Caco-2 (cell line): ENCODE results near the gene VN1R5. TPM values are rescaled to one million over a fixed set of nuclear protein-coding genes. Genes with fewer than 3 reads are reported as not detected.

Source experiments
- BruUV-seq: library from RNA; stranded (reverse); fragments of 400-500 nt; replicated peaks from 2 replicates; lab custom pipeline; 2021; lab: Mats Ljungman, UMichigan
- CTCF ChIA-PET: fragments of 300-600 bp; sonication (Branson Sonifier 250); formaldehyde crosslinking; loops from one replicate; lab custom pipeline; 2022; ENCODE audit warnings: antibody characterized with exemption; lab: Charles Lee
- POLR2A ChIA-PET: fragments of 300-600 bp; sonication (Branson Sonifier 250); formaldehyde crosslinking; loops from one replicate; lab custom pipeline; 2022; ENCODE audit warnings: antibody characterized with exemption; lab: Charles Lee
- DNase-seq, 2 experiments: peaks; one replicate each; pipeline versions ENCODE4 v3.0.0 to v3.0.0-alpha.2; 2020 to 2022
- H3K27me3 ChIP-seq: replicated peaks from 2 replicates; pipeline ENCODE4 v1.6.0; 2011; ENCODE audit warnings: low read length; ENCODE audit not compliant: control insufficient read depth, insufficient read depth
- H3K36me3 ChIP-seq: 2 replicates; pipeline ENCODE4 v1.5.1; 2011; ENCODE audit warnings: low read length; ENCODE audit not compliant: control insufficient read depth, insufficient read depth
- H3K4me1 ChIP-seq: fragments of 250-450 bp; sonication (Bioruptor Pico); 2 replicates; pipeline ENCODE4 v1.5.1; 2020; ENCODE audit warnings: mild to moderate bottlenecking
- H3K4me3 ChIP-seq: 2 replicates; pipeline ENCODE4 v1.5.1; 2011; ENCODE audit warnings: low read depth, mild to moderate bottlenecking, control low read depth, low read length
- H3K9me3 ChIP-seq: fragments of 250-450 bp; sonication (Bioruptor Pico); 2 replicates; pipeline ENCODE4 v1.5.1; 2020; ENCODE audit warnings: mild to moderate bottlenecking, moderate library complexity
- H3K27ac Mint-ChIP-seq: one replicate; pipeline ENCODE4 v1.8.0; 2022; ENCODE audit warnings: mixed read lengths; ENCODE audit not compliant: unreplicated experiment
- H3K27me3 Mint-ChIP-seq: one replicate; pipeline ENCODE4 v1.8.0; 2022; ENCODE audit warnings: mixed read lengths; ENCODE audit not compliant: insufficient read depth, unreplicated experiment
- H3K36me3 Mint-ChIP-seq: one replicate; pipeline ENCODE4 v1.8.0; 2022; ENCODE audit warnings: mild to moderate bottlenecking, mixed read lengths; ENCODE audit not compliant: insufficient read depth, unreplicated experiment
- H3K4me1 Mint-ChIP-seq: one replicate; pipeline ENCODE4 v1.8.0; 2022; ENCODE audit warnings: low read depth, mixed read lengths; ENCODE audit not compliant: unreplicated experiment
- H3K4me3 Mint-ChIP-seq: one replicate; pipeline ENCODE4 v1.8.0; 2022; ENCODE audit warnings: mild to moderate bottlenecking, moderate library complexity, mixed read lengths; ENCODE audit not compliant: unreplicated experiment
- H3K9me3 Mint-ChIP-seq: one replicate; pipeline ENCODE4 v1.8.0; 2022; ENCODE audit warnings: mixed read lengths; ENCODE audit not compliant: unreplicated experiment
- CTCF ChIP-seq, 2 experiments: fragments of 200-600 bp in 1 of 2; IDR thresholded peaks; 1 replicate in 1 of 2; 2 replicates in 1 of 2; pipeline versions ENCODE4 v1.5.1 to v1.8.0; 2011 to 2022; ENCODE audit warnings: antibody characterized with exemption in 1 of 2, control low read depth in 1 of 2, inconsistent platforms in 1 of 2, low read depth in 1 of 2, low read length in 1 of 2, mild to moderate bottlenecking in 1 of 2, moderate library complexity in 1 of 2; ENCODE audit not compliant: insufficient read depth in 1 of 2, severe bottlenecking in 1 of 2, unreplicated experiment in 1 of 2
- intact Hi-C: fragments of 100-400 bp; cut with micrococcal nuclease; formaldehyde crosslinking; loops from one replicate; pipeline ENCODE4 v1.10.0; 2022; ENCODE audit not compliant: unreplicated experiment
- total RNA-seq: library from RNA; stranded (reverse); gene quantifications from 2 replicates; pipeline ENCODE4 v1.2.3, GENCODE V29; 2022

The VN1R5 gene
- total RNA-seq, 1 experiment from 2014 or later, result not detected

- Mint-ChIP-seq H3K27me3 (peaks cover 9% of the 10 kb centered on the region), H3K27ac (no peak overlapping the region), H3K36me3 (no peaks in the 10 kb centered on the region), H3K9me3 (peaks cover 34% of the 10 kb centered on the region), H3K4me1 (no peaks in the 10 kb centered on the region), H3K4me3 (no peak overlapping the region)
- ChIA-PET POLR2A (no interaction called here), CTCF (no interaction called here)
- no peaks in the 10 kb centered on the region for H3K36me3 ChIP-seq
- no peak overlapping the region for H3K4me3 ChIP-seq
- H3K9me3 ChIP-seq, result peaks cover 5% of the 10 kb centered on the region; the same call in 1 of the 2 replicates
- BruUV-seq, result no TSS peak
- no peaks in the 10 kb centered on the region for H3K27me3 ChIP-seq
- no peak for DNase-seq
- no peaks in the 10 kb centered on the region for H3K4me1 ChIP-seq
- TF ChIP-seq CTCF (IDR thresholded peaks at IDR 0.05; ENCODE audit: insufficient read depth in 1 of 2, low read depth in 1 of 2, low read length in 1 of 2, severe bottlenecking in 1 of 2, unreplicated experiment in 1 of 2), result no peak
- intact Hi-C loops, result no loop called here
These were observed 14.2 kb upstream of the VN1R5 start for GRCh38 chr1:247241691-247242090.

- no TSS peak for BruUV-seq
- intact Hi-C loops, result no loop called here
- Histone ChIP-seq H3K27me3 (no peaks in the 10 kb centered on the region), H3K36me3 (no peaks in the 10 kb centered on the region), H3K9me3 (peaks cover 5% of the 10 kb centered on the region; the same call in 1 of the 2 replicates), H3K4me1 (no peaks in the 10 kb centered on the region), H3K4me3 (no peak overlapping the region)
- Mint-ChIP-seq H3K36me3 (no peaks in the 10 kb centered on the region), H3K4me1 (no peaks in the 10 kb centered on the region), H3K27me3 (no peaks in the 10 kb centered on the region), H3K4me3 (no peak overlapping the region), H3K27ac (no peak overlapping the region), H3K9me3 (peaks cover 19% of the 10 kb centered on the region)
- no peak for TF ChIP-seq CTCF (IDR thresholded peaks at IDR 0.05; ENCODE audit: insufficient read depth in 1 of 2, low read depth in 1 of 2, low read length in 1 of 2, severe bottlenecking in 1 of 2, unreplicated experiment in 1 of 2)
- no peak for DNase-seq
- POLR2A ChIA-PET, result no interaction called here
- CTCF ChIA-PET, result no interaction called here
These were observed 12.2 kb upstream of the VN1R5 start for GRCh38 chr1:247243524-247244137.

GRCh38 chr1:247246325-247247115 lies 9.4 kb upstream of the VN1R5 start:
- DNase-seq, result no peak
- Mint-ChIP-seq H3K36me3 (no peaks in the 10 kb centered on the region), H3K27ac (no peak overlapping the region), H3K4me3 (no peak overlapping the region), H3K9me3 (peaks cover 18% of the 10 kb centered on the region), H3K27me3 (no peaks in the 10 kb centered on the region), H3K4me1 (no peaks in the 10 kb centered on the region)
- POLR2A ChIA-PET, result no interaction called here
- no peak overlapping the region for H3K4me3 ChIP-seq
- TF ChIP-seq CTCF (IDR thresholded peaks at IDR 0.05; ENCODE audit: insufficient read depth in 1 of 2, low read depth in 1 of 2, low read length in 1 of 2, severe bottlenecking in 1 of 2, unreplicated experiment in 1 of 2), result no peak
- BruUV-seq, result no TSS peak
- peaks cover 5% of the 10 kb centered on the region; the same call in 1 of the 2 replicates for H3K9me3 ChIP-seq
- CTCF ChIA-PET, result no interaction called here
- intact Hi-C loops, result no loop called here
- no peaks in the 10 kb centered on the region for H3K27me3 ChIP-seq
- no peaks in the 10 kb centered on the region for H3K4me1 ChIP-seq
- H3K36me3 ChIP-seq, result no peaks in the 10 kb centered on the region
